GOT3 (cell line): Measurements from ENCODE around the gene HES3.
A peak's percentile ranks its signal among the peaks of the same experiment; 100 is the strongest.

Experiments
- DNase-seq: peaks from one replicate; lab custom pipeline; 2025; ENCODE audit warnings: mixed read lengths; lab: John Stamatoyannopoulos, UW

HES3 gene, protein sequence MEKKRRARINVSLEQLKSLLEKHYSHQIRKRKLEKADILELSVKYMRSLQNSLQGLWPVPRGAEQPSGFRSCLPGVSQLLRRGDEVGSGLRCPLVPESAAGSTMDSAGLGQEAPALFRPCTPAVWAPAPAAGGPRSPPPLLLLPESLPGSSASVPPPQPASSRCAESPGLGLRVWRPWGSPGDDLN

DNA sequence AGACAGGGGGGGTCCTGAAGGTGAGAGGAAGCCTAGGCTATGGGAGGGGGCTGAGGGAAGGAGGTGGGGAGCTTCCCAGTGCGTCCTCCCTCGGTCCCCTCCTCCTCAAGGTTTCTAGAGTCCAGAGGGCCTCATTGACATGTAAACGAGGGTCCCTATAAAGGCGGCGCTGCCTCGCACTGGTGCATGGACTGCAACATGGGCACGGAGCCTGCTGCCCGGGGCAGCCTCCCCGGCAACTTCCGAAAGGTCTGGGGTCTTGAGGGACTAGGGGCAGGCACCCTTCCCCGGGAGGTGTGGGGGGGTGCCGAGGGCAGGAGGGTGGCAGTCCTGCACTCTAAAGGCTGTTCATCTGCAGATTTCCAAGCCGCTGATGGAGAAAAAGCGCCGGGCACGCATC is at the start of gene HES3:
HES3 (plus strand) TSS at position 187 of the 400 bp plus-strand sequence; CDS start at position 374, 187 bp downstream.
- no peak for DNase-seq

DNA sequence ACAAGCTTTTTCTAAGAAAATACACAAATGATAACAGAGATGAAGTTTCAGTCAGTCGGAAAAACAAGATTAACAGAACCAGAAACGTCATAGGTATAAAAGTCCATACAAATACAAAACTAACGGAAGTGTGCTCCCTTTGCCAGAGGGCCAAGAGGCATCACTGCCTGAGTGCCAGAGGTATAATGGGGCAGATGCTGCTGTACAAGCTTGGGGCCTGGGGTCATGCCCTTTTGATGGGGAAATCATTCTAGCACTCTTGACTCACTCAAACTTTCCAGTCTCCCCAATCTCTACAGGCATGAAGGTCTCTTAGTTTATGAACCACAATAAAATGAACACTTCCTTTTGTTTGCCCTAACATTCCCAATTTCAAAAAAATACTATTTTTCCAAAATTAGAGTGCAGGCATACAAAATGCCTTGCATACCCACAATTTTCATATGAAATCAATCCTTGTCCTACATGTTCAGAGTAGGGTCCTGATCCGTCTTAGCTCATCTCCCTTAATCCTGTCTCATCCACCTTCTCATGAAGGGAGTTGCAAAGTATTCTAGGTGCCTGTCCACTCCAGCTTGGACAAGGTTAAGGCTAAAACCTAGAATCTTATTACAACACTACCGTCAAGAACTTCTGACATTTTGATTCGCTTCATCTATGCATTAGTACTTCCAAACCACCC is 46.1 kb upstream of the HES3 start:
- no peak for DNase-seq

DNA sequence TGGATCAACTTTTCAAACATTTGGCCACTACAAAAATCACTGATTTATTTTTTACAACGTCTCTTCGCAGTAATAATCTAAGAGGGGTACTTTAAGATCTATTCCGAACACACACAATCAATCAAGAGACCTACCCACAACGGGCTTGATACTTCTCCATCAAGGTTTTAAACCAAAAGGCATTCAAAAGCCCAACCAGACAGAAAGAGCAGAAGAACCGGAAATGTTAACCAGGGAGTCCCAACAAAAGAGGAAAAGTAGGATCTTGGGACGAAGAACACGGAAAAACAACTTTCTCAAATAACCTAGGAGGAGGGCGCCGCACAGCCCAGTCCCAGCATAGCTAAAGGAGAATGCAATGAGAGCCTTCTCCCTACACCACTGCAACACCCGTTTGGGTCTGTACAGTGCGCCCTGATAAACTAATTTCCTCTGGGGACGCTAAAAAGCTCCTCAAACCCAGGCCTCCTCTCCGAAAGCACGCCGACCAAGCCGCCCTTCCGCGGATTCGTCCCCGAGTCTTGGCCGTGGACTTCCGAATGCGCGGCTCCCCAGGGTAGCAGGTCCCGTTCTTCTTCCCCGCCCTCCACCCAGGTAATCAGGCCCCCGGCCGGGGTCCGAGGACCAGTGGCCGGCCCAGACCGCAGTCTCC is 45.2 kb upstream of the HES3 start:
- no peak for DNase-seq

DNA sequence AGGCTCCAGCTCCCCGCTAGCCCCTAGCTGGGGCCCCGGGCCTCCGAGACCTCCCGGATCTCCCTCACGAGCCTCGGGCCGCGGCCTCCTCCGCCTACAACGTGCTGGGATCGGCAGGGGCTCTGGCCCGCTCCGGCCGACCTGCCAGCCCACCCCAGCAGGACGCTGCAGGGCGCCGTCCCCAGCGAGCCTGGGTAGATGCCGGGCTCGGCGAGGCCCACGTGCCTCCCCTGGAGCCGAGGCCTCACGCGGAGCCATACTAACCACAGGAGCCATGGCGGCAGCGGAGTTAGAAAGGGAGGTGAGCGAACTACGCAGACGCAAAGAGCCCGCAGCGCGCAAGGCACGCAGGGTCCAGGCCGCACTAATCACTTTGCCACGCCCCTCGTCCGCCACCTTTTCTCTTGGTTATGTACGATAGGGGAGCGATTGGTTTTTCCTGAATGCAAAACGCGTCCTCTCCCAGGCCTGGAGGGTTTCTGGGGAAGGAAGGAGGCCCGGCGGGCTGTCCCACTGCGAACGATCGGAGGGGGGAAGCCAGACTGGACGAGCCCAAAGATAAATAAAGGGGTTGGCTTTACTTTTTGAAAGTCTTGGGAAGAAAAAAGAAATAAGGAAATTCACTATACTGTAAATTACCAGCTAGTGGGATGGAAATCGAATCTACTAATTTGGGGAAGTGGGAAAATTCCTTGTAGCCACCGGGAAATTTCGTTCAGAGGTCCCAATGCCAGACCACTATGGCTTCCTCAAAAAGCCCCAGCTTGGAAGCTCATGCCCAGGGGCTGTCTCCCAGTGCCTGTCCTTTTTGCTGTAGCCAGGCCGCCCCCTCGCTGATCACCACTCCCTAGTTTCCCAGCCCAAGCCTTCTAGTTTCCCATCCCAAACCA is 44.4 kb upstream of the HES3 start, which contains the start of gene RPL22:
RPL22 (minus strand) TSS at position 298 of the 890 bp plus-strand sequence; CDS start at position 276, 22 bp downstream.
- DNase-seq = peak; percentile 85

DNA sequence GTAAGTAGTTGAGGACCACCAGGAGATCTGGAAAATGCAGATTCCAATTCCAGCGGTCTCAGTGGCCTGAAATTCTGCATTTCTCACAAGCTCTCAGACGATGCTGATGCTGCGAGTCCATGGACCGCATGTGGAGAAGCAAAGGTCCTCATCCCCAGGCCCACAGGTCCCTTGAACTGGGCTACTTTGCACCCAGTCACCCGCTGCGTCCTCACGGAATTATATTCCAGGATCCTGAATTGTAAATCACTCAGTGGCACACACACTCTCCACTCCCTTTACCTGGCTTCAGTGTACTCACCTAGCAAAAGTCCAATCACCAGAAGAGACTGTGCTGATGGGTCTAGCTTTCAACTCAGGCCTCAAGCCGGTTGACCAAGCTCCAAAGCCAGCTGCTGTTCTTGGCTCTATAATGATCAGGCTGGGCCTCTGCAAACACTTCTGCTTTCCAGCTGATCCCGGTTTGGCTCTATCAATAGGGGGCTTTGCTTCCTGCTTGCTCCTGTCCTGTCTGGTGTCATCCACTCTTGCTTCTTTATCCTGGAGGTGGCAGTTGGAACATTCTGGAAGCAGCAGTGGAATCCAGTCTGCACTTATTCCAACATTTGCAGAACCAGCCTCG is 43.7 kb upstream of the HES3 start:
- DNase-seq = no peak

DNA sequence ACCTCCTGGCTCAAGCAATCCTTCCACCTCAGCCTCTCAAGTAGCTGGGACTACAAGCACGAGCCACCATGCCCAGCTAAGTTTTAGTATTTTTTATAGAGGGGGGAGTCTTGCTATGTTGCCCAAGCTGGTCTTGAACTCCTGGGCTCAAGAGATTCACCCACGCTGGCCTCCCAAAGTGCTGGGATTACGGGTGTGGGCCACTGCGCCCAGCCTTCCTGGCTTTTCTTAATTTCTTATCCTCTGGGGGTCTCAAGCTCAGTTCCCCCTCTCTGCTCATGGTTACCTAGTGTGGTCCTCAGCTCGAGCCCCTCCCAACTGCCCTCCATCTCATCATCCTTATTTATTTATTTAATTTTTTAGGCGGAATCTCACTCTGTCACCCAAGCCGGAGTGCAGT is 41.7 kb upstream of the HES3 start:
- no peak for DNase-seq

DNA sequence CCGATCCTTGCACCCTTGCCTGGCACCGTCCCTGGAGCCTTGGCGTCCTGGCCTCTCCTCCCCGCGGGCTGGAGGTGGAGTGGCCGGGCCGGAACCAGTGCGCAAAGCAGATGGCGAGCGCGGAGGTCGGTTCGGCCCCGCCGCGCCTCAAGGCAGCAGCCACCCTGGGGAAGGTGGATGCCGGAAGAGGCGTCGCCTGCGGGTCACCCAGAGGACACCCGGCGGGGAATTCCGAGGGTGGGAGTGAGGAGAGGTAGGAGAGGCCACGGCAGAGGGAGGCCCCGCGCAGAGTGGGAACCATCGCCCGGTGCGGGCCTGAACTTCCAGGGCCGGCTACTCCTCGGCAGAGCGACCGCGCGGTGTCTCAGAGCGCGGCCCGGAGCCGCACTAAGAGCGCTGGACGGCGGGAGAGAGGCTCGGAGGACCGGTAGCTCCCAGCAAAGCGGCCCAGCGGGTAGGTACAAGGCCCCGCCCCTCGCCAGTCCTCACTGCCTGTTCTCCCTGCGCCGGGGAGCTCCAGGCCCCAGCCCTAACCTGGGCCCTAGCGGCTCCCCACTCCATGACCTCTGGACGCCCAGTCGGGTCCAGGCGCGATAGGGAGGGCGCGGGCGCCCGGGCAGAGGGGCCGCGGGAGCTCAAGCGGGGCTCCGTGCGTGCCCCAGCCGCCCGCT is 38.0 kb upstream of the HES3 start, which contains the start of gene RNF207:
RNF207 (plus strand) TSS at position 271 of the 671 bp plus-strand sequence. CDS start 417 bp downstream, outside the sequence.
- DNase-seq = no peak

DNA sequence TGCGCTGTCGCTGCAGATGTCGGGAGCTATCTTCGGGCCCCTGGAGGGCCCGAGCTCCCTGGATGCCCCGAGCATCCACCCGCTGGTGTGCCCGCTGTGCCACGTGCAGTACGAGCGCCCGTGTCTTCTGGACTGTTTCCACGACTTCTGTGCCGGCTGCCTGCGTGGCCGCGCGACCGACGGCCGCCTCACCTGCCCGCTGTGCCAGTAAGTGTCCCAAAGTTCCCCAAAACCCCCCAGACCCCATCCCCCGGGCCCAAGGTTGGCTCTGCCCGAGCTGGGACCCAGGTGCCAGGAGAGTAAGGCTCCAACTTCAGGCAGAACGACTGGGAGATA is 37.5 kb upstream of the HES3 start:
- DNase-seq = no peak

DNA sequence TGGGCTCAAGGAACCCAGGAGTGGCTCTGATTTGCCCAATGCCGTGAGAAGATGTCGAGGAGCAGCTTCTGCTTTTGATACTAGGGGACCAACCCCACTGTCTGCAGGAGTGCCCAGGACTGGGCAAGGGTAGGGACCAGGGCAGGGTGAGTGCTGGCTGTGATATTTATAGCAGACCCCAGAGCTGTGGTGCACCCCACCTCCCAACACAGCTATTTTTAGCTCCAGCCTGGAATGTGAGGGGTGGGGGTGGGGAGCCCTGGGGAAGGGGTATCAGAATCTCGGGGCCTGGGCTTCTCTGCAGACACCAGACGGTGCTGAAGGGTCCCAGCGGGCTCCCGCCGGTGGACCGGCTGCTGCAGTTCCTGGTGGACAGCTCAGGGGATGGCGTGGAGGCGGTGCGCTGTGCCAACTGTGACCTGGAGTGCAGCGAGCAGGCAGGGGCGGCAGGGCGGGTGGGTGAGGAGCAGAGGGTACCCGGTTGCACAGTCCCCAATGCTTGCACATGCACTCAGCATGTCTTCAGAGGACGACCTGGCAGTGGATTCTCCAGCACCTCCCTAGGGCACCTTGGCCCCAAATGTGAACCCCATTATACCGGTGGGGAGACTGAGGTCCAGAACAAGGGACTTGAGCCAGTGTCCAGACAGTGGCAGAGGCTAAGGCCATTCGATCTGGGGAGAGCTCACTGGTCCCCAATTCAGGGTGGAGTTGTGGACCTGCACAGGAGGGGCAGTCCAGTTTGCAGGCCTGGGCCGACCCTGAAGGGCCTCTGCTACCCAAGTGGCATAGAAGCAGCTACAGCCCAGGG is 36.7 kb upstream of the HES3 start:
- no peak for DNase-seq

DNA sequence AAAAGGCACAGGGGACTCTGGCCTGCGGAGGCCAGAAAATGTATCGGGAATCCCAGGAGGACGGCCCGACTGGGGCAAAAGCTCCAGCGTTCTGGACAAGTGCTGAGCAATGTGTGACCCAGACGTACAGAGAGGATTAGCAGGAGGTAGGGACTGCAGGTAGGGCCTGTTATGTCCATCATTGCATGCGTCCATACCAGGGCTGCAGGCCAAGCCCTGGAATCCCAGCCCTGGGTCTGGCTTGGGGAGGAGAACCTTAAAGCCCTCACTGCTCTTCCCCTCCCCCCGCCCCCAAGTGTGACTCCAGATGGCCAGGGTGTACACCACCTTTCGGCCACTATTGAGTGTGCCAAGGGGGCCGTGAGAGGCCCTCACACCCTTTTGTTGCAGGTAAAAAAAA is 36.1 kb upstream of the HES3 start:
- no peak for DNase-seq

DNA sequence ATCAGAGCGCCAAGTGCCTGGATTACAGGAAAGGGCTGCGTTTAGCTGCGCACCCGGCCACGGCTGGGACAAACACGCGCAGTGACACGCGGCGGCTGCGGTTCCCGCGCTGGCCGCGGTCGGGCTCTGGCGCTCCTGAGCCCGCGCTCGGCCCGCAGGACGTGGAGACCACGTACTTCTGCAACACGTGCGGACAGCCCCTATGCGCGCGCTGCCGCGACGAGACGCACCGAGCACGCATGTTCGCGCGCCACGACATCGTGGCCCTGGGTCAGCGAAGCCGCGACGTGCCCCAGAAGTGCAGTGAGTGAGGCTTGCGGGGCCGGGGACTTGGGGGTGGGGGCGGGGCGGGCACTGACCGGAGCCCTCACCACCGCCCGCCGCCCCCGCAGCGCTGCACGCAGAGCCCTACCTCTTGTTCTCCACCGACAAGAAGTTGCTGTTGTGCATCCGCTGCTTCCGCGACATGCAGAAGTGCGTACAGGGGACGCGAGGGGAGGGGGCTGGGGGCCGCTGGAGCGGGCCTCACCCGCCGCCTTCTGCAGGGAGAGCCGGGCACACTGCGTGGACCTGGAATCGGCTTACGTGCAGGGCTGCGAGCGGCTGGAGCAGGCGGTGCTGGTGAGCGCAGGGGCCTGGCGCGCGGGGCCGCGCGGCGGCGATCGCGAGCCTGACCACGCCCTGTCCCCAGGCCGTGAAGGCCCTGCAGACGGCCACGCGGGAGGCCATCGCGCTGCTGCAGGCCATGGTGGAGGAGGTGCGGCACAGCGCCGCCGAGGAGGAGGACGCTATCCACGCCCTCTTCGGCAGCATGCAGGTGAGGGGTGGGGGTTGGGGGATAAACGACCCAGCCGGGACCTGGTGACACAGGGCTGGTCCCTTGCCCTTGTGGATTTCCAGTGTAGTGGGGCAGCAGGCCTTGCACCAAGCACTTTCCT is 35.0 kb upstream of the HES3 start:
- DNase-seq = no peak

DNA sequence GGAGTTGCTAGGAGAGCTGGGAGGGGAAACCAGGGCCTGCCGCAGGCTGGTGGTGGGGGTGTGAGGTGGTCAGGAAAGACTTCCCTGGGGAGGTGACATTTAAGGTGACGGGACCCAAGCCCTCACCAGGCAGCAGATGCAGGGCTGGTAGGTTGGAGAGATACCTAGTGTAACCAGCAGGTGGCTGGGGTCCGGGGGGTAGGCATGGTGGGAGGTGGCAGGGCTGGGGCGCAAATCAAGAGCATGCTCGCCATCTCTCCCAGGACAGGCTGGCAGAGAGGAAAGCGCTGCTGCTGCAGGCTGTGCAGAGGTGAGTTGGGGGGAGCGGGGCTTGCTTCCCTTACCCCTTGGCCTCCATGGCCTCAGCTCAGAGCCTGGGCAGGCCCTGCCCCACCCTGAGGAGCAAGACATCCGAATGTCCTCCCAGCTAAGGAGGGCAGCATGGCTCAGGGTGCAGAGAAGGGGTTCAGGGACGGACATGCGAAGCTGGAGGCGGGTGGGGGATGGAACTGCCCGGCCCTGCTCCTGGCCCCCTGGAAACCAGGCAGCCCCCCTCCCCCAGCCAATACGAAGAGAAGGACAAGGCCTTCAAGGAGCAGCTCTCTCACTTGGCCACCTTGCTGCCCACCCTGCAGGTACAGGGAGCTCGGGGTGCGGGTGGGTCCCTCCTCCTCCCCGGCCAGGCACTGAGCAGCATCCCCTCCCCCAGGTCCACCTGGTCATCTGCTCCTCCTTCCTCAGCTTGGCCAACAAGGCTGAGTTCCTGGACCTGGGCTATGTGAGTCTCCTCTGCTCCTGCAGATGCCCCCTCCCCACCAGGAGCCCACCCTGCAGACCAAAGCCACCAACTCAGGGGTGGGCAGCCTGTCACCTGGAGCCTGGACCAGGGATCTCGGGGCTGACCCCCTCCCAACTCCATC is 34.1 kb upstream of the HES3 start:
- no peak for DNase-seq

DNA sequence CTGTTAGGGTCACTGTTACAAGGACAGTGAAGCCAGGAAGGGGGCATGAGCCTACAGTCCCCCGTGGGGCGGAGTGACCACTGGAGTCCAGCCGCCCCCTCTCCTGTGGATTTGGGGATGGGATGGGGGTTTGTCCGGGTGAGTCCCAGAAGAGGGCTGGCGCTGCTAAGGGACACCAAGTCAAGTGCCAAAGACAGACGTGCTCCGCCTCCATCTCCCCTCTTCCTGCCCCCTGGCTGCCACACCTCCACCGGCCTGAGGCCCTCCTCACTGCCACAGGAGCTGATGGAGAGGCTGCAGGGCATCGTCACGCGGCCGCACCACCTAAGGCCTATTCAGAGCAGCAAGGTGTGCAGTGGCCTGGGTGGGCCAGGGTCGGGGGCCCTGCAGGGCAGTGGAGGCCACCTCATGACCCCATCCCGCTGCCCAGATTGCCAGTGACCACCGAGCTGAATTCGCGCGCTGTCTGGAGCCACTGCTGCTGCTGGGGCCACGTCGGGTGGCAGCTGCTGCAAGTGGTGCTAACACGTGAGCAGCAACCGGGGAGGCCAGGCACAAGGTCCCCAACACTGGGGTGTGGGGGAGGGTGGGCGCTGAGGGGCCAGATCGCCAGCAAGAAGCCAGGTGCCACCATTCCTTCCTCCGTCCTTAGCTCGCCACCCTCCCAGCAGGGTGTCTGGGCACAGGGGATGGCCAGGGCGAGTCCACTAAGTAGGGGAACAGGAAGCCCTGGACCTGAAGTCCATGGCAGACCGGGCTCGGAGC is 33.2 kb upstream of the HES3 start:
- DNase-seq = no peak

DNA sequence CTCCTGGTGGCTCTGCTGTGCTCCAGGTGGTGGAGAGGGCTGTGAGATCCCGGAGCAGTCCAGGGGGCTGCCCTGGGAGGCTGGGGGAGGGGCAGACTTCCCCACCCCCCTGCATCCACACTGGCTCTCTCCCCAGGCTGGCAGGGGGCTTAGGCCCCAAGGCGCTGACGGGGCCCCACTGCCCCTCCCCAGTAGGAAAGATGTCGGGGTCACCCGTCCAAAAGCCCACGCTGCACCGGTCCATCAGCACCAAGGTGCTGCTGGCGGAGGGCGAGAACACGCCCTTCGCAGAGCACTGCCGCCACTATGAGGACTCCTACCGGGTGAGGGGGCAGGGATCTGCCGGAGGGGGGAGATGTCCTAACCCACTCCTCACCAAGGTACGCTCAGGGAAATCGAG is 32.2 kb upstream of the HES3 start:
- DNase-seq = no peak

DNA sequence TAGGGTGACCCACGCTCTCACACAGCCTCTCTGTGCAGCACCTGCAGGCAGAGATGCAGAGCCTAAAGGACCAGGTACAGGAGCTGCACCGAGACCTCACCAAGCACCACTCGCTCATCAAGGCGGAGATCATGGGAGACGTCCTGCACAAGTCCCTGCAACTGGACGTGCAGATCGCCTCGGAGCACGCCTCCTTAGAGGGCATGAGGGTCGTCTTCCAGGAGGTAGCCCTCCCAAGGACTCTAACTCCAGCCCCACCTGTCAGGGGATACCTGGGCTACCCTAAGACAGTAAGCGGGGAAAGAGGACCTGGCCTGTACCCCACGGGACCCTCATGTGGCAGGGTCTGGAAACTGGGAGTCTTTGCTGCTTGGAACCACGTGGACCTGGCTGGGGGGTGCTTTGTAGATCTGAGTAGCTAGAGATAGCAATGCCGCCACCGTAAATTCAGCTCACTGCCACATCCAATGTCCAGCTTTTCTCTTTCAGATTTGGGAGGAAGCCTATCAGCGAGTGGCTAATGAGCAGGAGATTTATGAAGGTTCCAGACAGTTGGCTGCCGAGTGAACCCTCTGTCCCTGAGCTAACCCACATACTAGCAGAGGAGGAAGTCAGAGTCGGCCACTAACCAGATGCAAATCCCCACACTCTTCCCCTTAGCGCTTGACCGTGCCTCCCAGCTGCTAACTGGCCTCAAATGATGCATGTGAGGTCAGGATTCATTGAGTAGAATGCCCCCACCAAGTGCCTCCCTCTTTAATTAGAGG is 31.6 kb upstream of the HES3 start:
- no peak for DNase-seq

DNA sequence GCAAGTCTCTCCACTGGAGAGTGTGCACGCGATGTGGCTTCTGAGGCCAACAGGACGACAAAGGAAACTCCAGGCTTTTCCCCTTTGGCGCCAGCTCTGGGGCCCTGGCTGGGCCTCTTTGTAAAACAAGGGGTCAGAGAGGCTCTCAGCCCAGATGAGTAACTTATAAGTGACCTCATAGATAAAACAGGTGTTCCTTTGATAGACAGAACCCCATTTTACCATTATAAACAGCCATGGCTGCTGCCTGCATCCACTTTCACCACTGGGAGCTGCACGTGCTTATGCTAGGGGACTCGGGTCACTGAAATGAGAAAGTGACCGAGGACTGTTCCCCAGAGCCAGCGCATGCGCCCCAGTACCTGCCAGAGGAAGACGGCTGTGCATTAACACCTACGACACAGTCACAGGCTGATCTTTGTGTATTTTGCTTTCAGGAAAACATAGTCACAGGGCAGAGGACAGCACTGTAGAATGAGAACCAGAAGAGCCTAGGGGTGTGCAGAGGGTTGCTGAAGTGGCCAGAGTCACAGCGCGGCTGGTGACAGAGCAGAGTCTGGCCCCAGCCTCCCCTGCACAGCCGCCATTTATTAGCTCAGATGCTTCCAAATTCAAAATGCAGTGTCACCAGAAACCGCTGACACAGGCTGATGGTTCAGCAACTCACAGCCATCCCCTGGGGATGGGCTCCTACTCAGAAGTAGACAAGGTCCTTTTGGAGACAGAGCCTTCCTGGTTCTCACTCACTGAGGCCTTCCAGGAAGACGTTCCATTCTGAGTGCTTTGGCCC is 25.4 kb upstream of the HES3 start:
- DNase-seq = no peak
